ENCODE data around the gene TRDN. TPM values are rescaled to one million over a fixed set of nuclear protein-coding genes. Genes with fewer than 3 reads are reported as not detected.

Gene TRDN, protein sequence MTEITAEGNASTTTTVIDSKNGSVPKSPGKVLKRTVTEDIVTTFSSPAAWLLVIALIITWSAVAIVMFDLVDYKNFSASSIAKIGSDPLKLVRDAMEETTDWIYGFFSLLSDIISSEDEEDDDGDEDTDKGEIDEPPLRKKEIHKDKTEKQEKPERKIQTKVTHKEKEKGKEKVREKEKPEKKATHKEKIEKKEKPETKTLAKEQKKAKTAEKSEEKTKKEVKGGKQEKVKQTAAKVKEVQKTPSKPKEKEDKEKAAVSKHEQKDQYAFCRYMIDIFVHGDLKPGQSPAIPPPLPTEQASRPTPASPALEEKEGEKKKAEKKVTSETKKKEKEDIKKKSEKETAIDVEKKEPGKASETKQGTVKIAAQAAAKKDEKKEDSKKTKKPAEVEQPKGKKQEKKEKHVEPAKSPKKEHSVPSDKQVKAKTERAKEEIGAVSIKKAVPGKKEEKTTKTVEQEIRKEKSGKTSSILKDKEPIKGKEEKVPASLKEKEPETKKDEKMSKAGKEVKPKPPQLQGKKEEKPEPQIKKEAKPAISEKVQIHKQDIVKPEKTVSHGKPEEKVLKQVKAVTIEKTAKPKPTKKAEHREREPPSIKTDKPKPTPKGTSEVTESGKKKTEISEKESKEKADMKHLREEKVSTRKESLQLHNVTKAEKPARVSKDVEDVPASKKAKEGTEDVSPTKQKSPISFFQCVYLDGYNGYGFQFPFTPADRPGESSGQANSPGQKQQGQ
- 0.27 TPM for polyA plus RNA-seq (2013, experiment 1 of 2; ENCODE audit: insufficient read length)
- polyA plus RNA-seq (2013, experiment 2 of 2; ENCODE audit: insufficient read length) = 0.46 TPM

DNA sequence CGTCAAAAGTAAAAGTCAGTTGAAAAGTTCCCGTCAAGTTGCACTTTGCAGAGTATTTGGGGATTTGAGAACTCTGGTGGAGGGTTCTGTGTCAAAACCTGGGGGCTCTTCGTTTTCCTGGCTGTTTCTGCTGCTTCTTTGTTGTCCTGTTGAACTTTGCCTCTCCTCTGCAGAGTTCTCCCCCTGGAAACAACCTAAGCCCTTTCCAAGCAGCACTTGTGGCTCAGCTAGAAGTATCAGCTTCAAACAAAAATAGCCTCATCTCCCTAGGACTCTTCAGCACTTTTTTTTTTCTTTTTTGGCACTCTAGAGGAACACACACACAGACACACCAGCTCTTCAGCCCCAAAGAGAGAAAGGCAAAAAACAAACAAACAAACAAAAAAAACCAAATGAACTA is at the start of gene TRDN:
Gene TRDN, minus strand, starts transcription at position 169 of the 400 bp plus-strand sequence. CDS start 175 bp downstream, outside the sequence.
- no peak for DNase-seq

GRCh38 chr6:123681957-123682462 is 45.3 kb upstream of the TRDN start:
- no peak for DNase-seq

DNA sequence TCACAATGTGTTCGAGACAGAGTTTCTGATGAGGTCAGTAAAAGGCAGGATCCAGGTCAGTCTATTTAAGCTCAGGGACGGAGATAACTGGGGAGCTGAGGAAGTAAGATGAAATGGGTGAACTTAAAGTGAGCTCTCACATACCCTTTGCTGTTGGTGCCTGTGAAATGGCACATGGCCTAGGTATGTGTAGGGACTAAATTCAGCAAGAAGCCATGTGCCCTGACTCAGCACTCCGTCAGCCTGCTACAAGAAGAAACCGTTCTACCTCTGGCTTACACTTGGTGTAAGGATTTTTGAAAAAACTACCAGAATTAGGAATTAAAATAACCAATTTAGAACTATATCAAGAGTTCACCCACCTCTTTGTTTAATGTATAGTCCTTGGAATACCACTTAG is 41.1 kb upstream of the TRDN start:
- no peak for DNase-seq

DNA sequence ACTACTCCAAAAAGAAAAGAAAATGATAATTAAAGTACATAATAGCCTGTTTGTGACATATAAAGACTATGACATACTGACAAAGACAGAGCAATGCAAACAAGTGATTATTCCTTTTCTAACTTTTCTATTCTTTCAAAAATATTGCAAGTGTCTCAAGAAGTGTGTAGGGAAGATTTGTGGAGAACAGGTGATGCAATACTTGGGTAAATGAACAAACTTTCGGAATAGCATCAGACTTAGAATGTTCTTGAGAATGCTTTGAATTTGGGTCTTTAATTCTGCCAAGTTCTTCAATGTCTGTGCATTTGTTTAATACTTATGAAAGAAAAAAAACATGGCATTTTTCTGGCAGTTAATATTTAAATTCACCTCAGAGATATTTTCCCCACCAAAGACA is 40.0 kb upstream of the TRDN start:
- DNase-seq = no peak

GRCh38 chr6:123668965-123669591 is 32.3 kb upstream of the TRDN start:
- DNase-seq = no peak

DNA sequence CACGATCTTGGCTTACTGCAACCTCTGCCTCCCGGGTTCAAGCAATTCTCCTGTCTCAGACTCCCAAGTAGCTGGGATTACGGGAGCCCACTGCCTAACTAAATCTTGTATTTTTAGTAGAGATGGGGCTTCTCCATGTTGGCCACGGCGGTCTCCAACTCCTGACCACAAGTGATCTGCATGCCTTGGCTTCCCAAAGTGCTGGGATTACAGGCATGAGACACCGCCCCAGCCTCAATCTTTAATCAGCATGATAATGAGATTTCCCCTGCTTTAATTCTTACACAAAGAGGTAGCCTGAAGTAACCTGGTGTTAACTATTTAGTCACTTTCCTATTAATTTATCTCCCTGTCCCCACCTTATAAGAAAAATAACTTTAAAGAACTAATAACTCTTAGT is 31.3 kb upstream of the TRDN start:
- no peak for DNase-seq

GRCh38 chr6:123663436-123663835 is 26.7 kb upstream of the TRDN start:
- no peak for DNase-seq

DNA sequence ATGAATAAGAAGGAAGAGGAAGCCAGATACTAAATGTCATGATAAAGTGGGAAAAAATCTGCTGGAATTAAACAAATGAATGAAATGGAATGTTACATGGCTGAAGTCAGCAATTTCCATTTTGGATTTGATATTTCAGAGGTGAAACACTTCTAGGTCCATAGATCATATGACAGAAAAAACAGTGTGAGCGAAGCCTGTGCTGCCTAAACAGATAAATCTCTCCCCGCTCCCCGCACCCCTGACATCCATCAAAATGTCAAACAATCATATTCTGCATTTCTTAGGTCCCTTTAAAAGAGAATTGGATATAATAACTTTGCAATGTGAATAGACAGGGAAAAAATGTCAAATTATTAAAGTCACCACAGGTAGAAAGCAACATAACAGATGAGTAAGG is 26.0 kb upstream of the TRDN start:
- DNase-seq = no peak

- DNase-seq = no peak
Observed at GRCh38 chr6:123661105-123661891, 24.5 kb upstream of the TRDN start.

GRCh38 chr6:123659960-123660748 is 23.4 kb upstream of the TRDN start:
- DNase-seq = no peak

DNA sequence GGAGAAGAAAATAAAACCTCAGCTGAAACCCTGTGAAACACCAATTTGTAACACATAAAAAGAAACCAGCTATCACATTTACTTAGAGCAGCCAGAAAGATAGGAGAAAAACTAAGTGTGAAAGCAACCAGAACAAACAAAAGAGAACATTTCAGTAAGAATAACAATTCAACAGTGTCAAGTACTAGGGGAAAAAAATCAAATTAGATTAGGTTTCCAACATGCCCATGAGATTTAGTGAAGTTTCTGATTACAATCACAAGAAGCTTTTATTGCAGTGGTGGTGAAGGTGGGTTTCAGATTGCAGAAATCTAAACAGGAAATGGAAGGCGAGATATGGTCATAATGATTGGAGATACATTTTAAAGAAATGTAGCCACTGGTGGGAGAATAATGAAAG is 22.1 kb upstream of the TRDN start:
- DNase-seq = no peak

DNA sequence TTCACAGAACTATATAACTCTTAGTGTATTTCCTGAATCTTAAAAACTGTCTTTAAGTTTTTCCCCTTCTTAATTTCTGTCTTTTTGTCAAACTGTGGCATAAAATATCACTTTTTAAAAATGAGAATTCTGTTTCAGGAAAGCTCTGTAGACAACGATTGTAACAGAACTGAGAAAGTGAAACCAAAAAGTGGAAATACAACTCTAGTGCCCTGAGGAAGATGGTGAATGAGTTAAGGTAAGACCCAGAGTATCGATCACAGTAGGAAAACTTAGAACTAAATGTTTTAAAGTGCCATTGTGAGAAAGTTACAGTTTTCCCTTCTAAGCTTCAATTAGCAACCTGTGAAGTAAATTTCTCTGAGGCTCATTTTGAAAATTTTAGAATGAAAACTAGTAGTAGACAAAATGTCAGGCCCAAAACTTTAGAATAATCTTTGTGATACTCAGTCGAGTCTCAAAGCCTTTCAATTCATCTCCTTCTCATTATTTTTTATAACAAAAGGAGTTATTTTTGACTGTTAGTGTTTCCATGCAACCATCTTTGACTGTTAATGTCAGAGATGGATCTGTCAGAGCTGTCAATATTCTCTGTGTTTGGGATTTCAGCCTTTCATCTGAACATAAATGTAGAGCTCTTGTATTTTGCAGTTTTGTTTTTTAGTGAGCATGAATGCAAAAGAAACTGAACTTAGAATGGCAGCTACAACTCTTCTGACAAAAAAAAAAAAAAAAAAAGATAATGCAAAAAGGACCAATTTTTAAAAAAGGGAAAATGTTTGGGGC is 19.0 kb upstream of the TRDN start:
- DNase-seq = no peak

DNA sequence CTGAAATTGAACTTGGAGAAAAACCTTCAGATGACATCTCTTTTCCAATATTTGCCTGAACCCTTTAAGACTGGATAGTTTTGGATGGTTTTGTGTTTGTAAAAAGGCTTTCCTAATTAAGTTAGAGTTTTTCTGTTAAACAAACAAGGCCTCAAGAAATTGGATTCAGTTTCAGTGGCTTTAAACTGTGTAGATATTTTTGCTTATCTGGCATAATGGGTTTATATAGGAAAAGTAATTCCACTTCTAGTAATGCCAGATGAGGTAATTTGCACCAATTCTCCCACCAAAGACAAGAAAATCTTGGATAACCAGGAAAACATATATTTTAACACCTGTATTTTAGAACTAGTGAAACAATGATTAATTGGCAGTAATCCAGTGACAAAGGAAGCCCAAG is 12.0 kb upstream of the TRDN start:
- no peak for DNase-seq

DNA sequence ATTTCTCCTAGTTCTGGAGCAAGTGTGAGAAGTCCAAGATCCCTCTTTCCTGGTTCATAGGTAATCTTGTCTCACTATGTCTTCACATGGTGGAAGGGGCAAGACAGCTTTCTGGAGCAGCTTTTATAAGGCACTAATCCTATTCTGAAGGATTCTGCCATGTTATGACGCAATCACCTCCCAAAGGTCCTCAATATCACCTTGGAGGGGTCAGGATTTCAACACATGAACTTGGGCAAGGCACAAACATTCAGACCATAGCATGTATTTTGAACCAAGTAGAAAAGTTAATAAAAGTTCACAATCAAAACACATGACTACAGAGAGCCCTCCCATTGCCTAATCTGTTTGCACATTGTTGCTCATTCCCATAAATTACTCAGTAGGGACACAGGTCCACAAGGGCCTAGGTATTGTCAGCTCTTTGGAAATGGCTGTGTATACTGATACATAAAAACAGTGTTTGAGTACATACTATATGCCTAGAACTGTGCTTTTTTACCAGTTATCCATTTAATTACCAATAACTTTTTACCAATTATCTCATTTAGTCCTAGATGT is 11.3 kb upstream of the TRDN start:
- DNase-seq = no peak

- no peak for DNase-seq
Observed at GRCh38 chr6:123641497-123641896, 4.7 kb upstream of the TRDN start.

GRCh38 chr6:123640567-123641187 is 3.9 kb upstream of the TRDN start:
- no peak for DNase-seq

DNA sequence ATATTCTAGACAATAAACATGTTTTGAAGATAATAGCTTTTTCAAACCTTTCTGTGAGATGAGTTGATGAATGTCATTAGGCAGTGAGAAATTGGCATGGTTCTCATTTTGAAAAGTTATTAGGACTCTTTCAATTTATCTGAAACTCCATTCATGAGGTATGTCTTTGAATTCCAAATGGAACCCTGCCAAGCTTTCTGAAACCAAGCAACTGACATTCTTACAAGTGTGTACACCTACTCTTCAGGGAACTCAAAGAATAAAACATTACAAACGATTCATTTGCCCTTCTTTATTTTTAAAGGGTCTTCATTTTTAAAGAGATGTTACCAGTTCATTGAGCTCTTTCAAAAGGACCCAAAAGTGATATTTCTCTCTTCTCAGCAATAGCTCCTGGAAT is 2.1 kb upstream of the TRDN start:
- DNase-seq = no peak

- DNase-seq = no peak
Observed at GRCh38 chr6:123636282-123636681, 468 bp downstream of the TRDN start.

- DNase-seq = no peak
Observed at GRCh38 chr6:123635567-123635966, 1.2 kb downstream of the TRDN start.

- DNase-seq = no peak
Observed at GRCh38 chr6:123635144-123635543, 1.6 kb downstream of the TRDN start.
